ENCODE measurements around the gene YRDC. TPM values are rescaled to one million over a fixed set of nuclear protein-coding genes. Genes with fewer than 3 reads are reported as not detected.

YRDC gene
- total RNA-seq, 1 donor from 2014 or later, result 31.4 TPM

DNA sequence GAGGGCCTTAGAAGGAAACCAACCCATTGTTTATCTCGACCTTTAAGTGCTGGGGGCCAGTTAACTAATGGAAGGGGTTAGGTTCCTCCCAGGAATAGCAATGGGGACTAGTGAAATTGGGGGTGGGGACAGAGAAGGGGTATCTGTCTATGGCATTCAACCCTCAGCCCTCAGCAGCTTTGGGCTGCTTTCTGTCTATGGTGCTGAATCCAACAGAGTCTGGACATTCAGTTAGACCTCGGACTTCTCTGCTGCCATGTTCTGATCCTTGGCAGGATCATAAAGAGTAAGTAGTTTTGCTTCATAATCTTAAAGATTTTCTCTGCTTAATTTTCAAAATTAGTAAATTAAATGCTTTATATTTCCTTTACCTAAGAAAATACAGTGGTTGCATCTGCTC lies 40.5 kb downstream of the YRDC start:
- TF ChIP-seq, protein P1, sequence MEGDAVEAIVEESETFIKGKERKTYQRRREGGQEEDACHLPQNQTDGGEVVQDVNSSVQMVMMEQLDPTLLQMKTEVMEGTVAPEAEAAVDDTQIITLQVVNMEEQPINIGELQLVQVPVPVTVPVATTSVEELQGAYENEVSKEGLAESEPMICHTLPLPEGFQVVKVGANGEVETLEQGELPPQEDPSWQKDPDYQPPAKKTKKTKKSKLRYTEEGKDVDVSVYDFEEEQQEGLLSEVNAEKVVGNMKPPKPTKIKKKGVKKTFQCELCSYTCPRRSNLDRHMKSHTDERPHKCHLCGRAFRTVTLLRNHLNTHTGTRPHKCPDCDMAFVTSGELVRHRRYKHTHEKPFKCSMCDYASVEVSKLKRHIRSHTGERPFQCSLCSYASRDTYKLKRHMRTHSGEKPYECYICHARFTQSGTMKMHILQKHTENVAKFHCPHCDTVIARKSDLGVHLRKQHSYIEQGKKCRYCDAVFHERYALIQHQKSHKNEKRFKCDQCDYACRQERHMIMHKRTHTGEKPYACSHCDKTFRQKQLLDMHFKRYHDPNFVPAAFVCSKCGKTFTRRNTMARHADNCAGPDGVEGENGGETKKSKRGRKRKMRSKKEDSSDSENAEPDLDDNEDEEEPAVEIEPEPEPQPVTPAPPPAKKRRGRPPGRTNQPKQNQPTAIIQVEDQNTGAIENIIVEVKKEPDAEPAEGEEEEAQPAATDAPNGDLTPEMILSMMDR (conservative IDR thresholded peaks at IDR 0.05; ENCODE audit: low read depth, low read length), result no peak
- no peak for DNase-seq (ENCODE audit: low read depth)
- no peak overlapping the region for H3K4me3 ChIP-seq (ENCODE audit: low read depth, low read length)

DNA sequence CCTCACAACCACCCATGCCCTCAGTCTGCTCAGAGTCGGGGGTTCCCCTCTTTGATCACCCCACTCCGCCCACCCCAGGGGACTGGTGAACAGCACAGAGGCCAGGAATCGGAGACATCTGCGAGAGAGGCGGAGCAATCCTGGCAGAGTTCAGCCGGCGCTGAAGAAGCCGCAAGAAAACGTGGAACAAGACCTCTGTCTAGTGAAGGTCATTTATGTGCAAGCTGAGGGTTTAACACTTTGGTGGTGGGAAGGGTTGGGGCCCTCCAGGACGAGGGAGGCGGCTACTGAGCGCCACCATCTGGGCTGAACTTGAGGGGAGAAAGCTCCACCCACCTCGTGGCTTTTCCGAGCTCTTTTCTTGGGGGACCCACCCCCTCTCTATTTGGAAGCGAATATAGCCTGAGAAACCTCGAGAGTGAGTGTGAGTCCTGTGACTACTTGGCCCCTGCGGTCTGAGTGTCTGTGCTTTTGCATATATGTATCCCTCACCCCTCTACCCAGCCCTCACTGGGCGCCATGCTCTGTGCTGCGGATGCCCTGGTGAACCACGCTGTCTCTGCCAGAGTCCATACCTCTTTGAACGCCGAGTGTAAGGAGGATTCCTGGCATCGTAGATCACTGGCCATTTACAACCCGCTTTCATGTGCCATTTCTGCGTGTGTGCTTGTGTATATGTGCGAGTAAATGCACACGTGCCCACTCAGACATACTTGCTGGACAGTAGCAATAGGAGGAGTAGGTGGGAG lies 41.9 kb downstream of the YRDC start:
- no peak overlapping the region for H3K4me3 ChIP-seq (ENCODE audit: low read depth, low read length)
- DNase-seq (ENCODE audit: low read depth), result no peak
- TF ChIP-seq, protein P1 (conservative IDR thresholded peaks at IDR 0.05; ENCODE audit: low read depth, low read length), result no peak

DNA sequence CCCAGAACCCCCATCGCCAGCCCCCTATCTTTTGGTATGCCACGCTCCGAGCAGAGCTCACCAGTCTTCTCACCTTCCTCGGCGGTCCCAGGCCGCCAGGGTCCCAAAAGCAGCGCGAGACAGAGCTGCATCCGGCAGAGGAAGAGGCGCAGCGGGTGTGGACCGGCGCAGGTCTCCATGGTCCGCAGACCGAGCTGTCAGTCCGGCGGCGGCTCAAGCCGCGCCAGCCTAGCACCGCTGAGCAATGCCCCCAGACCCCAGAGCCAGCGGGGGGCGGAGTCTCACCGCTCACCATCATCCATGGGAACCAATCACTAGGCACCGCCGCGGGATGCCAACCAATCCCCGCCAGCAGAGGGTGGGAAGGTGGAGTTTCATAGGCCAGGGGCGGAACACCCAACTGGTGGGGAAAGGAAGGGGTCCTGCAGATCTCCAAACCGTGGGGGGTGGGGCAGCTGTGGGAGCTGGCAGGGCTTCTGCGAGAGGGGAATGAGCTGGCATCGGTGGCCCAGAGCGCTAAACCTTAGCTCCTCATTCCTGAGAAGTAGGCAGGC lies 43.0 kb downstream of the YRDC start, which contains the start of gene EPHA10:
TSS of gene EPHA10 (minus strand) at position 233 of the 554 bp plus-strand sequence. CDS start at position 179, 54 bp downstream.
- no peak within 1 kb of the TSS for H3K4me3 ChIP-seq (ENCODE audit: low read depth, low read length)
- TF ChIP-seq, protein P1 (conservative IDR thresholded peaks at IDR 0.05; ENCODE audit: low read depth, low read length), result no peak
- DNase-seq (ENCODE audit: low read depth), result no peak

DNA sequence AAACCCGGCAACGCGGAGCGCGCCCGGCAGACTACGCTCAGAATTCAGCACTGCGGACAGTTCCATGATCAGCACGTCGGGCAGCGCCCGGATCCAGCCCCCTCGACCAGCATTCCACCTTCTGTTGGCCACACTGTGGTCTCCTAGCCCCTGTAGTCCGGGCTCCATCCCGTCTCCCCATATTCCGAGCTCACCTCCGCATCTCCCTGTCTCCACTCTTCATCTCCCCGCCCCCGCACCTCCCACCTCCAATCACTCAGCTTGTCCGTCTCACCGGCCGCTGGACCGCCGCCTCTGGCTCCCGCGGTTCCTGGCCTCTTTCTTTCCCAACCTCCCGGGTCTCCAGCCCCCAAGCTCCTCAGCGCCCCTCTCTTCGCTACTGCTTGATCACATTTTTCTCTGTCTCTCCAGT lies 43.6 kb downstream of the YRDC start:
- H3K4me3 ChIP-seq (ENCODE audit: low read depth, low read length), result no peak overlapping the region
- no peak for DNase-seq (ENCODE audit: low read depth)
- TF ChIP-seq, protein P1 (conservative IDR thresholded peaks at IDR 0.05; ENCODE audit: low read depth, low read length), result no peak

DNA sequence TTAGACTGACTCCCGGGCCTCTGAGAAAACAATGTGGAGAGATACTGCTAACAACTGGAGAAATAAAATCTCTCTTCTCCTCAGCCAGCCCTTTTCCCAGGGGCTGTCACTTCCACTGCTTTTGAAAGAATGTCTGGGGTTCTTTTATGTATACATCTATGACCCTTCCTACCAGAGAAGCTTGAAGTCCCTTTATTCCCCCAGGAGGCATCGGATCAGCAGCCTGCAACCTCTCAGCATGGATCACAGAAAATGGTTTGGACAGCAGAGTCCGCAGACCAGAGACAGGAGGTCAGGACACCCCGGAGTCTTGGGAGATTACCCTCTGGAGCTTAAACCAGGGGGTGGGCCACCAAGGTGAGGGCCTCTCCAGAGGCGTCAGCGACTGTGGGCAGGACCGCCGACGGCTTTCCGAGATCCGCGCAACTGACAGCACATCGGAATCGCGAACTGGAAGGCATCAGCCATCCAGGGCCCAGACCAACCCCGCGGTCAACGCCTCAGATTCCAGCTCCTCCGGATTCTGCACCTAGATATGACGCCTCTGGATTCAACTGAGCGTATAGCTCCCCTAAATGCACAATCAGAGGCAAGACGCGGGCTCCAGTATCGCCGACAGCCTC lies 44.1 kb downstream of the YRDC start:
- H3K4me3 ChIP-seq (ENCODE audit: low read depth, low read length), result no peak overlapping the region
- TF ChIP-seq, protein P1 (conservative IDR thresholded peaks at IDR 0.05; ENCODE audit: low read depth, low read length), result no peak
- no peak for DNase-seq (ENCODE audit: low read depth)

DNA sequence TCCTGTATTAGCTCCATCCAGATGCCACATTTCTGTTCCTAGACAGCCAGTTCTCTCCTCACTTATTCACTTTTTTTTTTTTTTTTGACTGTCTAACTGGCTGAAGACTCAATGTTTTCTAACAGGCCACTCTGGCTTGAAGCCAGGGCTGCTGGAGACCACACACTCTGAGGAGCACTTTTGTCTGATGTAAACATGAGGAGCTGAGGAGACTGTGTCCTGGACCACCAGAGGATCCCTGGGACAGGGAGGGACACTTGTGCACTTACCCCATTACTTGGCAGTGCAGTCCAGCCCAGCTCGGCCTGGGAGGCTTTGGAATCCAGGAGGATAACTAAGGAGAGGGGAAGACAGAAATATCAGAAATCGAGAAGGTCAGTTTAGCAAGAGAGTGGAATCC lies 45.5 kb downstream of the YRDC start:
- DNase-seq (ENCODE audit: low read depth), result no peak
- TF ChIP-seq, protein P1 (conservative IDR thresholded peaks at IDR 0.05; ENCODE audit: low read depth, low read length), result no peak
- no peak overlapping the region for H3K4me3 ChIP-seq (ENCODE audit: low read depth, low read length)

All from epithelial cell of proximal tubule (primary cell).